HepG2 (cell line): ENCODE data around the gene IRF2BPL. TPM values are rescaled to one million over a fixed set of nuclear protein-coding genes. Genes with fewer than 3 reads are reported as not detected.

Source experiments
- ARID4A ChIP-seq: sonication (generic); formaldehyde crosslinking; IDR thresholded peaks from 2 replicates; pipeline ENCODE4 v1.5.0; 2020; ENCODE audit warnings: mild to moderate bottlenecking, missing genetic modification reagents, borderline replicate concordance
- CENPT ChIP-seq: sonication (generic); formaldehyde crosslinking; IDR thresholded peaks from 2 replicates; pipeline ENCODE4 v1.8.0; 2022; ENCODE audit warnings: low read depth, mild to moderate bottlenecking, moderate library complexity, missing genetic modification reagents
- GFI1 ChIP-seq: sonication (generic); formaldehyde crosslinking; IDR thresholded peaks from 2 replicates; pipeline ENCODE4 v1.5.0; 2020; ENCODE audit warnings: missing genetic modification reagents, mild to moderate bottlenecking, borderline replicate concordance
- HIVEP1 ChIP-seq: sonication (generic); formaldehyde crosslinking; IDR thresholded peaks from 2 replicates; pipeline ENCODE4 v1.4.0; 2020; ENCODE audit warnings: mild to moderate bottlenecking, missing genetic modification reagents
- MTF1 ChIP-seq: sonication (generic); formaldehyde crosslinking; IDR thresholded peaks from 2 replicates; pipeline ENCODE4 v1.5.0; 2020; ENCODE audit warnings: missing genetic modification reagents
- NR2F6 ChIP-seq, 2 experiments: IDR thresholded peaks; 2 replicates each; pipeline ENCODE4 v1.6.1; 2016; ENCODE audit warnings: antibody characterized with exemption in 1 of 2, mild to moderate bottlenecking in 1 of 2
- TGIF2 ChIP-seq: IDR thresholded peaks from 2 replicates; pipeline ENCODE4 v1.6.1; 2016; ENCODE audit warnings: control low read depth, missing compliant biosample characterization
- THAP11 ChIP-seq: IDR thresholded peaks from 2 replicates; pipeline ENCODE4 v1.6.1; 2016; ENCODE audit warnings: missing biosample characterization, missing genetic modification reagents
- ZBTB10 ChIP-seq: sonication (generic); formaldehyde crosslinking; IDR thresholded peaks from 2 replicates; pipeline ENCODE4 v1.4.0; 2020; ENCODE audit warnings: missing genetic modification reagents, borderline replicate concordance
- ZNF281 ChIP-seq: sonication (generic); formaldehyde crosslinking; IDR thresholded peaks from 2 replicates; pipeline ENCODE4 v1.4.0; 2020; ENCODE audit warnings: missing genetic modification reagents, borderline replicate concordance
- ZNF614 ChIP-seq: IDR thresholded peaks from 2 replicates; pipeline ENCODE4 v1.6.1; 2018; ENCODE audit warnings: missing biosample characterization, missing genetic modification reagents, inconsistent platforms, borderline replicate concordance
- ZNF687 ChIP-seq: sonication (generic); formaldehyde crosslinking; IDR thresholded peaks from 2 replicates; pipeline ENCODE4 v1.5.1; 2020; ENCODE audit warnings: mild to moderate bottlenecking, missing genetic modification reagents, moderate library complexity
- ZNF720 ChIP-seq: sonication (generic); formaldehyde crosslinking; IDR thresholded peaks from 2 replicates; pipeline ENCODE4 v1.4.0; 2020; ENCODE audit warnings: missing genetic modification reagents
- polyA plus RNA-seq, 8 experiments: library from polyadenylated mRNA; depleted of rRNA in 3 of 8; stranded (reverse) in 7 of 8; unstranded in 1 of 8; fragments of >200 nt; fragmentation: Illumina TruSeq in 4 of 8; extraction: Trizol in 4 of 8; gene quantifications; 2 replicates each; pipeline versions ENCODE4 v1.2.1 to v1.2.3, GENCODE V29; 2011 to 2016; ENCODE audit warnings: low read depth in 4 of 8, missing spikeins in 1 of 8, mixed read lengths in 1 of 8; ENCODE audit not compliant: insufficient read depth in 1 of 8
- total RNA-seq, 5 experiments: library from RNA; depleted of rRNA; stranded (reverse); fragments of >200 nt; fragmentation: Illumina TruSeq; extraction: Trizol; gene quantifications; 2 replicates each; pipeline ENCODE4 v1.2.3, GENCODE V29; 2016; ENCODE audit warnings: low read depth in 1 of 5

The IRF2BPL gene
- total and polyA plus RNA-seq, 2 of the 13 experiments (the other 11 are each of a cell fraction or from before 2014, with no cell fraction given): 6.6 to 8.4 TPM

GRCh38 chr14:77028384-77029231 is at the start of gene IRF2BPL (continued):
- TF ChIP-seq ZNF720 (no peak), THAP11 (CRISPR knock-in tag) (peak; percentile 49; the same call in 1 of the 2 replicates), NR2F6 (IDR thresholded peaks at IDR 0.05) (peak; percentile 75), NR2F6 (CRISPR knock-in tag; IDR thresholded peaks at IDR 0.05) (peak; percentile 88), ZNF687 (CRISPR knock-in tag) (peak; percentile 76), ZNF281 (CRISPR knock-in tag) (peak; percentile 99), TGIF2 (CRISPR knock-in tag) (peak; percentile 41; the same call in 1 of the 2 replicates), ZNF614 (CRISPR knock-in tag) (peak; percentile 65; the same call in 1 of the 2 replicates), ARID4A (CRISPR knock-in tag) (peak; percentile 68; the same call in 1 of the 2 replicates), HIVEP1 (CRISPR knock-in tag) (peak; percentile 90), MTF1 (no peak), CENPT (CRISPR knock-in tag) (0 out of 2 replicates have a peak, but pooled peaks have one; percentile 56), ZBTB10 (CRISPR knock-in tag) (peak; percentile 26; the same call in 1 of the 2 replicates), GFI1 (CRISPR knock-in tag) (peak; percentile 79; the same call in 1 of the 2 replicates)
